Inflammatory macrophage treated with lipopolysaccharide for 4 hours (primary cell): ENCODE measurements around the gene SLC35E2B.
A peak's percentile ranks its signal among the peaks of the same experiment; 100 is the strongest.
"Not testable (repeated sequence)": the region's sequence is repeated elsewhere in the genome, so short reads cannot be mapped to it uniquely, and the experiment has no call there.

Experiments used
- DNase-seq: peaks from one replicate; pipeline ENCODE4 v3.0.0-alpha.2; 2020

Gene SLC35E2B

DNA sequence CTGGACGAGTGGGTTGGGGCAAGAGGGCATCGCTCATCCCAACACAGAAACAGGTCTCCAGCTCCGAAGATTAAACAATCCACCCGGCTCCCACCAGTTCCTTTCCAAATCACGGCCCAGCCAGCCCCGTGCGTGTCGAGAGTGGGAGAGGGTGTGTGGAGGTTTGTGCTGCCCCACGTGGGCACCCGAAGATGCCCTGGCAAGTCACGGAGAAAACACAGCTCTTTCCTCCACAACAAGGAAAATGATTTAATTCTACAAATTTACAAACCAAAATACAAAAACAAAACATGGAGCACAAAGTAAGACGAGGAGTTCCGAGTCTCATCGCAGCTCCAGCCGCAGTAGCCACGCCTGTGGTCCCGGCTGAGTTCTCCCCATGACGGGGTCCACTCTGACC, 9.9 kb upstream of the SLC35E2B start:
- not testable (repeated sequence) for DNase-seq

DNA sequence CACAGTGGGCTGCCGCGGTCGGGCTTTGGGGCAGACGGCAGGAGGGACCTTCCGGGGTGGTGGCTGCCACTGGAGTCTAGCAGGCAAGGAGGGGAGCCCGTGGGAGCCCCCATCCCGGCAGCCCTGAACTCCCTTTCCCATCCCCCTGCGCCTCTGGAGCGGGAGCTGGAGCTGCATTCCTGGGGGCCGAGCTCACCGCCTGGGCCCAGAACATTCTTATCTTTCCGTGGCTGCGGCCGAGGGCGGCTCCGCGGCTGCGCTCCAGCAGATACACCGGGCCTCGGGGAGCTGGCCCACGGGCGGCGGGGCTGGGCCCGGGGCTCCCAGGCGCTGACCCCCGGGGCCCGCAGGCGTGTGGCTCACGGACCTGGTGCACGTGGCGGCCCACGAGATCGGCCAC, 8.0 kb upstream of the SLC35E2B start:
- not testable (repeated sequence) for DNase-seq

DNA sequence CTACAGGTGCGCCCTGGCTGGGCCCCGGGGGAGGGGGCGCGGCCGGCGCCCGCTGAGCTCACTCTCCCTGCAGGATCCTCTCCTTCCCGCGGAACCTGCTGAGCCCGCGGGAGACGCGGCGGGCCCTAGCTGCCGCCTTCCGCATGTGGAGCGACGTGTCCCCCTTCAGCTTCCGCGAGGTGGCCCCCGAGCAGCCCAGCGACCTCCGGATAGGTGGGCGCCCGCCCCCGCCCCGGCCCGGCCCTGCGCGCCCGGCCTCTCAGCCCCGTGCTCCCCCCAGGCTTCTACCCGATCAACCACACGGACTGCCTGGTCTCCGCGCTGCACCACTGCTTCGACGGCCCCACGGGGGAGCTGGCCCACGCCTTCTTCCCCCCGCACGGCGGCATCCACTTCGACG, 7.5 kb upstream of the SLC35E2B start:
- not testable (repeated sequence) for DNase-seq

DNA sequence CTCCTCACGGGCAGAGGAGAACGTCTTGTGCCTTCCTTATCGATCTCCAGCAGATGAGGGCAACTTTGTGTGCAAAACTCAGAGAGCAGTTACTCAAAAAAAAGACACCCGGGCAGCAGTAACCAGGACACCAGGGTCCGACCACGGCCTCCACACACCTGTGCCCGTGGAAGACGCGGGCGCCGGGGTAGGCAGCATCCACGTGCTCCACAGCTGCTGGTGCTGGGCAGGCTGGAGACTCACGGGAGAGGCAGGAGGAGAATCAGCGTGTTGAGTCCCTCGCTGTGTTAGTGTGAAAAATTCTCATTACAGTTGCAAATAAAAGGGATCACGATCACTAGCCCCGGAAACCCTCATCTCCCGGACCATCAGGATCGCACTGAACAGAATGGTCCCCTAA, 6.5 kb upstream of the SLC35E2B start:
- DNase-seq = not testable (repeated sequence)

DNA sequence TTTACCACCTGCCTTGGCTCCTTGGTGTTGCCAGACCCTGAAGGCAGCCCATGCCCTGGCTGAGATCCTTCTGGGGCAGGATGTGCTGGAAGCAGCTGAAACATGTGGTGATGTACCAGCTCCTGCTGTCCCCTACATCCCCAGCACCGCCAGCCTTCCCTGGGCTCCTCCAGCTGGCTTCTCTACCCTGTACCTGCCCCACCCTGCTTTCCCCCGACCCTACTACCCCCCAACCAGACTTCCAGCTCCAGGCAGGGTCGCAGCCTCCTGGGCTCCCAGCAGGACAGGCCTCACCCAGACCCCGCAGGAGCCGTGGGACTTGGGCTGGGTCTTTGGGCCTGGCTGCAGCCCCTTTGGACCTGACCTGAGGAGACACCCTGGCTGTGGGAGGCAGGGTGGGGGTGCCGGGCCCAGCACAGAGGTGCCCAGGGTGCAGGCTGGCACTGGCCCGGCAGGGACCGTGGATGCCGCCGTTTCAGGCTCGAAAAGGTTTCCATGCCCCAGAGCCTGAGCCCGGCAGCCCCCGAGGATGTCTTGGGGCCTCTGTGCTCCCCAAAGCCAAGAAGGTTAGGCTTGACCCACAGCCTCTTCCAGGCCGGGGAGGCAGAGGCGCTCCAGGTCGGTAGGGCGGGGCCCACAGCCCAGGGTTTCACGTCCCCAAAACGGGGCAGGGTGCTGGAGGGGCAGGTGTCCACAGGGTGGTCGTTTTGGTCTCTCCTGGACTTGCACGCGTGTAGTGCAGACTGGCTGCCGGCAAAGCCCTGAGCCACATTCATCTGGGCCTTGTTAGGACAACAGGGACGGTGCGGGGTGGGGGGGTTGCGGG, 5.0 kb upstream of the SLC35E2B start:
- not testable (repeated sequence) for DNase-seq

DNA sequence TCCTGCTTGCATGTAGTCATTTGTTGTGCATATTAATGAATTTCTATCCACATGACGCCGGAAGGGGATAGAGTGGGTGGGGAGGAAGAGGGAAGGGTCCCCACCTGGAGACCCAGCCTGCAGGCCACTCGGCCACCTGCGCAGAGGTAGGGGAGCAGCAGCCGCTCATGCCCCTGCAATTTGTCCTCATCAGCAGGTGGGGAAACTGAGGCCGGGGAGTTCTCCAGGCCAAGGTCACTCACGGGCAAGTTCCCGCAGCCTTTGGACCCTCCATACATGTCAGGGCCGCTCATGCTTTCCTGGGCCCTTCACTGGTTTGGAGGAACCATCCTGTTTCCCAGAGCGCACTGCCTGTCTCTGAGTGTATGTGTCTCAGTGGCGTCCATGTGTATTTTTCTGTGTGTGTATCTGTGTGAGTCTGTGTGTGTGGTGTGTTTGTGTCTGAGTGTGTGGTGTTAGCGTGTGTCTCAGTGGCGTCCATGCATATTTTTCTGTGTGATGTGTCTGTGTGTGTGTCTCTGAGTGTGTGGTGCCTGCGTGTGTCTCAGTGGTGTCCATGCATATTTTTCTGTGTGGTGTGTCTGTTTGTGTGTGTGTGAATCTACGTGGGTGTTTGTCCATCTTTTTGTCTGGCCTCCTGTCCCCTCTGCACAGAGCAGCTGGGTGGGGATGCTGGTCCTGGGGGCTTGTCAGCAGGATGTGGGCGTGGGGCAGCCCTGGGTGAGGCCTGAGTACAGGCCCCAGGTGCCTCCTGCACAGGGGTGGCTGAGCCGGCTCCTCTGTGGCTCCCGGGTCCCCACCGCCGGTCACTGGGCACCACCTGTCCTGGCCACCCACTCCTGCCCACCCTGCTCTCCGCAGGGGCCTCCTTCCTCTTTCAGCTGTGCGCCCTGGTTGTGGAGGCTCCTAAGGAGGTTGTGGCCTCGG, 4.1 kb upstream of the SLC35E2B start:
- DNase-seq = not testable (repeated sequence)

DNA sequence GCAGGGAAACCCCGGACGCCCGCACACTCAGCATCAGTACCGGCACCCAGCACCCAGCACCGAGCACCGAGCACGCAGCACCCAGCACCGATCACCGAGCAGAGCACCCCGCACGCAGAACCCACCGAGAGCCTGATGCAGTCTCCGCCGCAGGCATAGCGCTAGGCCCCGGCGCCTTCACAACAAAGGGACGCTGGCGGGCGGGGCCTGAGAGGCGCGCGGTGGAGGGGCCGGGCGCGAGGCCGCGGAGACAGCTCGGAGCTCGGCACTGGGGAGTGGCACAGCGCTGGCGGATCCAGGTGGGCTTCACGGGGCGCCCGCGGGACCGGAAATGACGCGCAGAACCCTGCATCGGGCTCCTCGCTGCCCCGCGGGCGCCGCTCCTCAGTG, 276 bp downstream of the SLC35E2B start:
- DNase-seq = peak; percentile 65

DNA sequence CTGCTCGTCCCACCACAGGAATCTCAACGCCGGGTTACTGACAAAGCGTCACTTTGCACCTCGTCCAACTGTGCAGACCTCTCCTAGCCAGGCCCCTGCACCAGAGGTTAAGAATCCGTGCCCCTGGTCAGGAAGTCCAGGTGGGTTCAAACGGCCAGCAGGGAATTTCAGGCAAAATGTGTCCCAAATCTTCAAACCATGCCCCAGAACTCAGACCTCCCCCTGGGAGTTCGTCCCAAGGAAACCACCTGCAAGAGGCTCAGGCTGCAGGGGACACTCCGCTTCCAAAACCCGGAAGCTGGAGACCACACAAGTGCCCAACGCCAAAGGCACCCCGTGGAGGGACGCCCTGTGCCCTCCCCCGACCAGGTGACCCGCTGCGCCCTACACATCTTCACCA, 1.2 kb downstream of the SLC35E2B start:
- DNase-seq = not testable (repeated sequence)

DNA sequence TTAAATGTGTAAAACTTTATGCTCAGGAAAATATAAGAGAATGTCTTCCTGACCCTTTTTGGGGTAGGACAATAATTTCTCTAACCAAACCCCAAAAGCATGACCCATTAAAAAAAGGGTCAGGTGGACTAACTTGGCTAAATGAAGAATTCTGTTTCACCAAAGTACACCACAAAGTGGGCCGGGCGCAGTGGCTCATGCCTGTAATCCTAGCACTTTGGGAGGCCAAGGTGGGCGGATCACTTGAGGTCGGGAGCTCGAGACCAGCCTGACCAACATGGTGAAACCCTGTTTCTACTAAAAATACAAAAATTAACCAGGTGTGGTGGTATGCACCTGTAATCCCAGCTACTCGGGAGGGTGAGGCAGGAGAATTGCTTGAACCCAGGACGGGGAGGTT, 3.1 kb downstream of the SLC35E2B start:
- not testable (repeated sequence) for DNase-seq

DNA sequence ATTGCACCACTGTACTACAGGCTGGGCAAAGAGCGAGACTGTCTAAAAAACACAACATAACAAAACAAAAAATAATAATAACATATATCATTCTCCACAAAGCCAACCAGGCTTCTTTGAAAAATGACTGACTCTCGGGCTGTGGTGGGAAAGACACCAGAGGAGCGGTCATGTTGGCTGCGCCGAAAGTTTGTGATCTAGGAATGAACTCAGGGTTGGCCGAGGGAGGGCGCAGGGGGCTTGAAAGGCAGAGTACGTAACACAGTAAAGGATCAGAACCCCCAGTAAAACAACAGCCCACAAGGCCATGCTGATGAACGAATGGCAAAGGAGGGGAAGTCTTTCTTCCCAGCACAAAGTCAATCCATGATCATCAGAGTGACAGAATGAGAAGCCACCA, 4.7 kb downstream of the SLC35E2B start:
- no peak for DNase-seq

DNA sequence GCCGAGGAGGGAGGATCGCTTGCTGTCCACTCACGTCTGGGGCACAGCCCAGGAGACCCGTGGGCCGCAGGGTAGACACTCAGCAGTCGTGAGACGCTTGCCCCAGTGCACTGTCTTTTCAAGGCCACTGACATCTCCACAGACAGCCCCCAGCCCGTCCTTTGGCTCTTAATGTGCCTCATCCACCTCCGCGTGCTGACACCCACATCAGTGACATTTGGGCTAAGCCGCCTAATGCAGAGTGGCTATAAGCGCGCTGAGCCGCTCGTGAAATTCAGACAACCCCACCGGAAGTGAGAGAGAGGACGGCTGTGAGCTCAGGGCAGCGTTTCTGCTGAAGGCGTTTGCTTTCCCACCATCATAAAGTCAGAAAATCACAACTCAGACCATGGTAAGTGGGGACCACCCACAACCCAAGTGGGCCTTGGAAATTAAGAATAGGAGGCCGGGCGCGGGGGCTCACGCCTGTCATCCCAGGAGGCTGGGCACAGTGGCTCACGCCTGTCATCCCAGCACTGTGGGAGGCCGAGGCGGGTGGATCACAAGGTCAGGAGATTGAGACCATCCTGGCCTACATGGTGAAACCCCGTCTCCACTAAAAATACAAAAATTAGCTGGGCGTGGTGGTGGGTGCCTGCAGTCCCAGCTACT, 8.4 kb downstream of the SLC35E2B start:
- no peak for DNase-seq

DNA sequence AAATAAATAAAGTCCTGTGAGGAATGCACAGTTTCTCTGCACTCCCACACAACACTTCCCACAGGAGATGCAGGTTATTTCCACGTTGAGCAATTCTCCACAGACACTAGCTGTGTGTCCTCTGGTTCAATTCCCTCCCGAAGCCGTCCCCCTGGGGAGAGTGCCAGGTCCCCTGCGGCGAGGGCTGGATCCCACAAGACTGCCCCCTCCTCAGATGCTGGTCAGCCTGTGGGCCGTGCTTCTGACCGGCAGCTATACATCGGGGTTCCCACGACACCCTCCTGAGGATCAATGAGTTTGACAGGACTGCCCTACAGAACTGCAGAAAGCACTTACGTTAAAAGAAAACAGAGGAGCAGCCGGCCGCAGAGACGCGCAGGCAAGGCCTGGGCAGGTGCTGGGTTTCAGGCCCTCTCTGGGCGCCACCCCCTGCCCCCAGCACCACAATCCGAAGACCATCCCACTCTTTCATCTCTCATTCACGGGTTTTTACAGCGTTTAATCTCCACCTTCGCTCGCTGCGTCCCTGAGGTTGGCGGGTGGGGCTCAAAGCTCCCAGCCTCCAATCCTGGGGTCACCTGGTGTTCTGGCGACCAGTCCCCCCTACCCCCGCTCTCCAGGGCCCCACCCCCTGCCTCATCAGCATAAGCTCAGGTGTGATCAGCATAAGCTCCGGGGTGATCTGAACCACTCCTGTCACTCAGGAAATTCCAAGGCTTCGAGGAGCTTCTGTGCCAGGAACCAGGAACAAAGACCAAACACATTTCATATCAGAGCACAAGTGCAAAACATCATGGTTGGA, 9.3 kb downstream of the SLC35E2B start:
- no peak for DNase-seq

DNA sequence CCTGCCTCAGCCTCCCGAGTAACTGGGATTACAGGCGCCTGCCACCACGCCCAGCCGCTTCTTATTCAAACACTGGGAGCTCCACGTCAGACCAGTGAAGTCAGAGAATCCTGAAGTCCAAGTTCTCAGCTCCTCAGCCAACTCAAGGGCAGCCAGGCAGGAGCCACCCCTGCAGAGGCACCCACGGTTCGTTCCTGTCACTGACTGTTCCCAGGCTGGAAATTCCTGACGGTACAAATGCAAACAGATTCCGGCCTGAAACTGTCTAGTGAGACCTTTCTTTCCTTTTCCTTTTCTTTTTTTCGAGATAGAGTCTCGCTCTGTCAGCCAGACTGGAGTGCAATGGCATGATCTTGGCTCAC, 11.7 kb downstream of the SLC35E2B start:
- no peak for DNase-seq

DNA sequence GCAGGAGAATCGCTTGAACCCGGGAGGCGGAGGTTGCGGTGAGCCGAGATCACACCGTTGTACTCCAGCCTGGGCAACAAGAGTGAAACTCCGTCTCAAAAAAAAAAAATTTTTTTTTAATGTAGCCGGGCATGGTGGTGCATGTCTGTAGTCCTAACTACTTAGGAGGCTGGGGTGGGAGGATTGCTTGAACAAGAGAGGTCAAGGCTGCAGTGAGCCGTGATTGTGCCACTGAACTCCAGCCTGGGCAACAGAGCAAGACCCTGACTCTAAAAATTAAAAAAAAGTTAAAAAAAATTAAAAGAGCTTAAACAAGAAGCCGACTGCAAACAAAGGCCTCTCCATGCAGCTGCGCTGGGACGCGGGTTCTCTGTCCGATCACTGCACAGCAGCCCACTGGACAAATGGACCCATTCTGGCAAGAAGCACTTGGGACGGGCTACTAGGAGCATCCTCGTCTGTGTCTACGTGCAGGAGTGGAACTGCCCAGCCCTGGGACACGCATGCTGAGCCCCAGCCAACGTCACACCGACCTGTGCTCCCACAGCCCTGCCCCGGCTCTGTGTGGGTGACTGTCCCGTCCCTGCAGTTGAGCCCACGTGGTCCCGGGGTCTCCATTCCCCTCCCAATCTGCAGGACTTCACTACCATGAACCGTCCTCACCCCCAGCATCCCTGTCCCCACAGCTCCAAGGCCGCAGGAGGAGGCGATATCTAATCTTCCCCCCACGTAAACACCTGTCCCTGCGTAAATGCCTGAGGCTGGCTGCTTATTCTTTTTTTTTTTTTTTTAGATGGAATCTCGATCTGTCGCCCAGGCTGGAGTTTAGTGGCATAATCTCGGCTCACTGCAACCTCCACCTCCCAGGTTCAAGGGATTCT, 12.3 kb downstream of the SLC35E2B start:
- no peak for DNase-seq

DNA sequence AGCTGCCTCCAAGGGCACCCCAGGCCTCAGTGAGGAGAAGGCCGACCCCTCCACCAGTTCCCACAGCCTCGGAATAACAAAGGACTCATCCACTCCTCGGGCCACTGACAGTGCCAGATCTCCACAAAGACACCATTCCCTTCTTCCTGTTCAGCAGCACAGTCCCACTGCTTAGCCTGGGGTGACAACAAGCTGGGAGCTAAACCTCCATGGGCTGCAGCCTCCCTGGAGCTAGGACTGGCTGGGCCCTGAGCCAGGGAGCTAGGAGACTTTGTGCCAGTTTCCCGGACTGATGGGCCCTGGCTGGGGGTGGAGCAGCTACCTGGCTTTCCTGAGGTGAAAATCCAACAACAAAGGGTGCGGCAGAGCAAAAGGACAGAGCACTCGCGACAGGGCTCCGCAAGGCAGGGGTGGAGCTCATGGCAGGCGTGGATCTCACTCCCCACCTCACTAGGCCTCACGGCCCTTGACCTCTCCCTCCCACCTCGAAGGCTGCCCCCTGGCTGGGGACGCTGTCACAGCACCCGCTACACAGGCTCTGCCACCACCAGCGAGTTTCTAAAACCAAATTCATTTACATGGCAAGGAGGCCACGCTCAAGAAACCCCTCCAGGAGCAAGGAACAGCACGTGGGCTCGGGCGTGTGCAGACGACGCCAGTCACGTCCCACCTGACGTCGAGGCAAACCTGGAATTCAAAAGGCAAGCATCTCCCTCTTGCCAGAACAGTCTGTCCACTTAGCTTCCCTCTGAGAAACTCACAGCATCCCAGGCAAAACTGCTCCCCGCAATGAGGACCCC, 13.8 kb downstream of the SLC35E2B start:
- DNase-seq = peak; percentile 5

DNA sequence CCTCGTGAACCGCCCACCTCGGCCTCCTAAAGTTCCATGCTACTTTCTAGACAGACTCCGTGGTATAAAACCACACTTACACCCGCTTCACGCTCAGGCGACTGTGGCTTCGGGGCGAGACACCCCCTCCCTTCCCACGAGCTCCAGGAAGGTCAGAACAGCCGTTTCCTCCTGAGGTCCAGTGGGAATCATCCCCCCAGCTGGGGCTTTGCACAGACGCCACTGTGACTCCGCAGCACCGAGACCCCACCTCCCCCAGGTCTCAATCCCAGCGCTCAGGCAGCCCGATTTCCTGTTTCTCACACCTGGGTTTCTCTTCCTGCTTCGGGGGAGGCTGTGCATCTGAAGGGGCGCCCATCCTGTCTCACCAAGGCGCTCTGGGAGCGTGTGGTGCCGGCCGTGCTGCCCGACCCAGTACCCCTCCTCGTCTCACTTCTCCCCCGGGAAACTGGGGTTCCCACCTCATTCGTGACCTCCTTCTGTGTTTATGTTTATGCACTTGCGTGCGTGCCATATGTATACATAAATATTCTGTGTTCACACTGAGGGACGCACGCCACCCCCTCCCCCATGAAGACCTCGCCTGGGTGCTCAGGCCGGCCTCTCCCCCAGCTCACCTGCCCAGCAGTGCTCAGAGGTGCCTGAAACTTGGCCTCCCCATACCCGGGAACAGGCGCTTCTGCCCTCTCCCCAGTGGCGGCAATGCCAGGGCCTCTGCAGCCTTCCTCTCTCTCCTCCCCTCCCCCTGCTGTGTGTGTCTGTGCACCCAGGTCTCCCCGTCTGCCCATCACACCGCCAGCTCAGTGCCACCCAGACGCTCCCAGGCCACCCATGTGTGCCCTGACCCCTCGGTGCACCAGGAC, 14.6 kb downstream of the SLC35E2B start:
- DNase-seq = no peak

DNA sequence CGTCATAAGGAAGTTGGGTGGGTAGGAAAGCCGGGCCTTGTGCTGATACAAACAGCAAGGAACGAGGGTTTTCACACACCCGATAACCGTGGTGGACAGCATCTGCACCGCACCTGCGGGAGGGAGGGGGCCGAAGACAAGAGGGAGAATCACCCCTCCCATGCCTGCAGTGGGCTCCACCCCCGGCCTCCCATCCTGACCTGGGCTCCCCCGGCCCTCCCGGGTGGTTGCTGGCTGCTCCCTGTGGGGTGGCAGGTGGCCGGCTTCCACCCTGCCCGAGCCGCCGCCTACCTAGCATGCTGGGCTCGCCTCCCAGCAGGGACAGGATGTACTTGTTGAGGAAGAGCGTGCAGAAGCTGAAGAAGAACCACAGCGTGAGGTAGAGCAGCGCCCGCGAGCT, 16.5 kb downstream of the SLC35E2B start:
- DNase-seq = not testable (repeated sequence)

DNA sequence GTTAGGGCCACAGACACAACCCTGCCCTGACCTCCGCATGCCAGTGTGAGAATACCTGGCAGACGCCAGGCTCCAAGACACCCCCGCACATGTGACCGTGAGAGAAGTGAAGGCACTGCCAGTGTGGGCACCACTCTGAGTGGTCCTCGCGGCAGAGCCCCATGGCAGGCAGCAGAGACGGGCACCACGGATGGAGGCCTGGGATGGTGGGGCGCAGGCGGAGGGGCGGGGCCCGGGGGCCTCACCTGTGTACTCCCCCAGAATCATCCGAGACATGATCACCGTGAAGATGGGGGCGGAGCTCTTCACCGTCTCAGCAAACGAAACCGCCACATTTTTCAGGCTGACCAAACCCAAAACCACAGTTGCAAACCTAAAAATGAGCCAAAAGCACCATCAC, 17.4 kb downstream of the SLC35E2B start:
- DNase-seq = not testable (repeated sequence)

DNA sequence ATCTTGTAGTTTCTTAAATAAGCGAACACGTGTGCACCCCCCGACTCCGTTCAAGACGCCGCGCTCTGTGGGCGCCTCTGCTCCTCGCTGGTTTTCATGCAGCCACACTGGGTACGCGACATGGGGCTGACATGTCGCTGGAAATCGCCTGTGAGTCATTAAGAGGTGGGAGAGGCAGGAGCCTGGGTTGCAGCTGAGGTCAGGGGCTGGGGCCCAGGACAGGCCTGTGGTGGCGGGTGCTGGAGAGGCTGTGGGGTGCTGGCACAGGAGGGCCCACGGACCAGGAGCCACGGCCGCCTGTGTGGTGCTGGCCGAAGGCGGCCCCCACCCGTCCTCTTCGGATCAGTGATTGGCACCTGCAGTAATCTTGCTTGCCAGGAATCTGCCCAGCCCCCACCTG, 17.8 kb downstream of the SLC35E2B start:
- DNase-seq = not testable (repeated sequence)
